ENCODE measurements around the gene LRRC7.

DNA sequence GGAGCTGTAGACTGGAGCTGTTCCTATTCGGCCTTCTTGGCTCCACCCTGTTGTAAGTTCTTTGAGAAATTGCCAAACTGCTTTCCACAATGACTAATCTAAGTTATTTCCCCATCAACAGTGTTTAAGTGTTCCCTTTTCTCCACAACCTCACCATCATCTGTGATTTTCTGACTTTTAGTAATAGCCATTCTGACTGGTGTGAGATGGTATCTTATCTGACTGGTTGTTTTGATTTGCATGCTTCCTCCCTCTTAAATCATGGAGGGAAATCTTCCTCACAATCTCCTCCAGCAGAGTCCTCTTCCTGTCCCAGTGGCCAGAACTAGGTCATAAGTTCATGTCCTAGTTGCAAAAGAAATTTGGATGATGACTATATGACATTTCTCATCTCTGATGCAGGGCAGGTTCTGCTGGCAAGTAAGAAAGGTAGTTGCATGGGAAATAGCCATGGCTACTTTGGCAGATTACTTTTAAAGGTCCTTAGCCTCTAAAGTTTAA is 343.6 kb downstream of the LRRC7 start:
- TF ChIP-seq, protein P1, sequence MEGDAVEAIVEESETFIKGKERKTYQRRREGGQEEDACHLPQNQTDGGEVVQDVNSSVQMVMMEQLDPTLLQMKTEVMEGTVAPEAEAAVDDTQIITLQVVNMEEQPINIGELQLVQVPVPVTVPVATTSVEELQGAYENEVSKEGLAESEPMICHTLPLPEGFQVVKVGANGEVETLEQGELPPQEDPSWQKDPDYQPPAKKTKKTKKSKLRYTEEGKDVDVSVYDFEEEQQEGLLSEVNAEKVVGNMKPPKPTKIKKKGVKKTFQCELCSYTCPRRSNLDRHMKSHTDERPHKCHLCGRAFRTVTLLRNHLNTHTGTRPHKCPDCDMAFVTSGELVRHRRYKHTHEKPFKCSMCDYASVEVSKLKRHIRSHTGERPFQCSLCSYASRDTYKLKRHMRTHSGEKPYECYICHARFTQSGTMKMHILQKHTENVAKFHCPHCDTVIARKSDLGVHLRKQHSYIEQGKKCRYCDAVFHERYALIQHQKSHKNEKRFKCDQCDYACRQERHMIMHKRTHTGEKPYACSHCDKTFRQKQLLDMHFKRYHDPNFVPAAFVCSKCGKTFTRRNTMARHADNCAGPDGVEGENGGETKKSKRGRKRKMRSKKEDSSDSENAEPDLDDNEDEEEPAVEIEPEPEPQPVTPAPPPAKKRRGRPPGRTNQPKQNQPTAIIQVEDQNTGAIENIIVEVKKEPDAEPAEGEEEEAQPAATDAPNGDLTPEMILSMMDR (IDR thresholded peaks at IDR 0.05 in 4 of 5, conservative IDR thresholded peaks at IDR 0.05 in 1 of 5), result no peak
- TF ChIP-seq POLR2A (IDR thresholded peaks at IDR 0.05), result no peak

Data from gastrocnemius medialis (tissue), 4 donors.